Tibial nerve (tissue), 4 donors: ENCODE data around the gene KREMEN2. TPM values are rescaled to one million over a fixed set of nuclear protein-coding genes. Genes with fewer than 3 reads are reported as not detected.
"Not testable (repeated sequence)": the region's sequence is repeated elsewhere in the genome, so short reads cannot be mapped to it uniquely, and the experiment has no call there.

Source experiments
- DNase-seq, 2 donors: peaks; one replicate each; pipeline ENCODE4 v3.0.0-alpha.2; 2019; ENCODE audit warnings: low spot score in 2 of 2
- H3K27ac ChIP-seq, 4 donors: fragments of 200-600 bp; sonication (generic) in 3 of 4; one replicate each; pipeline ENCODE4 v1.5.1; 2017 to 2019; ENCODE audit warnings: mild to moderate bottlenecking in 1 of 4
- H3K27me3 ChIP-seq, 2 donors: fragments of 200-600 bp; sonication (generic) in 1 of 2; one replicate each; pipeline versions ENCODE4 v1.5.1 to v1.6.0; 2017 to 2019
- H3K36me3 ChIP-seq, 3 donors: fragments of 200-600 bp; sonication (generic); one replicate each; pipeline ENCODE4 v1.5.1; 2018 to 2019
- H3K4me1 ChIP-seq, 4 donors: fragments of 200-600 bp; sonication (generic) in 3 of 4; one replicate each; pipeline ENCODE4 v1.5.1; 2017 to 2019
- H3K4me3 ChIP-seq, 4 donors: fragments of 200-600 bp; sonication (generic) in 3 of 4; one replicate each; pipeline ENCODE4 v1.5.1; 2017 to 2019; ENCODE audit warnings: mild to moderate bottlenecking in 1 of 4, moderate library complexity in 1 of 4
- H3K9me3 ChIP-seq, 4 donors: fragments of 200-600 bp; sonication (generic) in 3 of 4; one replicate each; pipeline ENCODE4 v1.5.1; 2017 to 2019
- EP300 ChIP-seq, 2 donors: sonication (generic); formaldehyde crosslinking; IDR thresholded peaks; one replicate each; pipeline ENCODE4 v1.6.1; 2017; ENCODE audit warnings: antibody characterized with exemption in 2 of 2, mild to moderate bottlenecking in 1 of 2
- POLR2A ChIP-seq, 2 donors: fragments of 450-650 bp; IDR thresholded peaks; one replicate each; pipeline ENCODE4 v1.6.1; 2017; ENCODE audit warnings: antibody characterized with exemption in 2 of 2, mild to moderate bottlenecking in 2 of 2, moderate library complexity in 2 of 2
- WGBS, 2 donors: methylation state at CpG; one replicate each; pipeline ENCODE4 v1.1.5; 2018; 5-methylcytosine and 5-hydroxymethylcytosine counted together
- total RNA-seq, 4 donors: library from RNA; depleted of rRNA; stranded (reverse); fragments of >200 nt; gene quantifications; one replicate each; pipeline ENCODE4 v1.1.0, GENCODE V29; 2016
- TF ChIP-seq, protein P1 (sequence below), 5 experiments: fragments of 200-600 bp in 3 of 5; fragments of 450-650 bp in 2 of 5; sonication (generic) in 3 of 5; IDR thresholded peaks; one replicate each; pipeline ENCODE4 v1.5.1; 2016 to 2019; ENCODE audit warnings: antibody characterized with exemption in 5 of 5, mild to moderate bottlenecking in 3 of 5, moderate library complexity in 2 of 5

The KREMEN2 gene
- total RNA-seq, 4 donors from 2014 or later = not detected

DNA sequence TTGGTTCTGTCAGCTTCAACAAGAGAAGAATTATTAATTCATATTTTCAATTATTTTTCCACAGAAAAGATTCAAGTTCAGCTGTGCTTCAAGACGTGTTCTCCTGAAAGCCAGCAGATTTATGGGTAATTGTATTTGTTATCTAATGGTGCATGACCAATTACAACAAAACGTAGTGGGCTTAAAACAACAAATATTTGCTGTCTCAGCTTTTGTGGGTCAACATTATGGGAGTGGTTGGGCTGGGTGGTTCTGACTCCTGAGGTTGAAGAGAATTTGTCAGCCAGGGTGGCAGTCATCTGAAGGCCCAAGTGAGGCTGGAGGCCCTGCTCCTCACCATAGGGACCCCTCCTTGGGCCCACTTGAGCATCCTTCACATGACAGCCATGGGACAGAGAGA is 24.1 kb upstream of the KREMEN2 start:
- Histone ChIP-seq H3K27me3 (no peaks in the 10 kb centered on the region), H3K4me3 (no peak overlapping the region), H3K9me3 (no peaks in the 10 kb centered on the region), H3K27ac (no peak overlapping the region), H3K36me3 (peaks cover 4 to 99% (median 24%) of the 10 kb centered on the region in 3 donors), H3K4me1 (no peaks in the 10 kb centered on the region)
- WGBS, 2 donors = 63 to 64% methylated on average over 2 of the region's 2 CpGs
- no peak for DNase-seq
- TF ChIP-seq POLR2A (IDR thresholded peaks at IDR 0.05) (no peak), EP300 (IDR thresholded peaks at IDR 0.05) (no peak)
- TF ChIP-seq, protein P1, sequence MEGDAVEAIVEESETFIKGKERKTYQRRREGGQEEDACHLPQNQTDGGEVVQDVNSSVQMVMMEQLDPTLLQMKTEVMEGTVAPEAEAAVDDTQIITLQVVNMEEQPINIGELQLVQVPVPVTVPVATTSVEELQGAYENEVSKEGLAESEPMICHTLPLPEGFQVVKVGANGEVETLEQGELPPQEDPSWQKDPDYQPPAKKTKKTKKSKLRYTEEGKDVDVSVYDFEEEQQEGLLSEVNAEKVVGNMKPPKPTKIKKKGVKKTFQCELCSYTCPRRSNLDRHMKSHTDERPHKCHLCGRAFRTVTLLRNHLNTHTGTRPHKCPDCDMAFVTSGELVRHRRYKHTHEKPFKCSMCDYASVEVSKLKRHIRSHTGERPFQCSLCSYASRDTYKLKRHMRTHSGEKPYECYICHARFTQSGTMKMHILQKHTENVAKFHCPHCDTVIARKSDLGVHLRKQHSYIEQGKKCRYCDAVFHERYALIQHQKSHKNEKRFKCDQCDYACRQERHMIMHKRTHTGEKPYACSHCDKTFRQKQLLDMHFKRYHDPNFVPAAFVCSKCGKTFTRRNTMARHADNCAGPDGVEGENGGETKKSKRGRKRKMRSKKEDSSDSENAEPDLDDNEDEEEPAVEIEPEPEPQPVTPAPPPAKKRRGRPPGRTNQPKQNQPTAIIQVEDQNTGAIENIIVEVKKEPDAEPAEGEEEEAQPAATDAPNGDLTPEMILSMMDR (IDR thresholded peaks at IDR 0.05) = no peak

DNA sequence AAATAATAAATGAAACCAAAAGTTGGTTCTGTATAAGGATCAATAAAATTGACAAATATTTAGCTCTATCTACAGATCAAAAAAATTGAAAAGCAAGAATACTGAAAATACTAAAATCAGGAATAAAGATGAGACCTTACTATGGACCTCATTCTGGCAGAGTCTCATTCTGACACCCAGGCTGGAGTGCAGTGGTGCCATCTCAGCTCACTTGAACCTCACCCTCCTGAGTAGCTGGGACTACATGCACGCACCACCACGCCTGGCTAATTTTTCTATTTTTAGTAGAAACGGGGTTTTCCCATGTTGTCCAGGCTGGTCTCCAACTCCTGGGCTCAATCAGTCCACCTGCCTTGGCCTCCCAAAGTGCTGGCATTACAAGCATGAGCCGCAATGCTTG is 22.0 kb upstream of the KREMEN2 start:
- H3K27me3 ChIP-seq = no peaks in the 10 kb centered on the region
- no peak for DNase-seq
- WGBS, 2 donors = 82 to 89% methylated on average over 4 of the region's 4 CpGs
- peaks cover 3 to 98% (median 24%) of the 10 kb centered on the region in 3 donors for H3K36me3 ChIP-seq
- TF ChIP-seq, protein P1 (IDR thresholded peaks at IDR 0.05) = no peak
- no peak for TF ChIP-seq POLR2A (IDR thresholded peaks at IDR 0.05)
- no peak for TF ChIP-seq EP300 (IDR thresholded peaks at IDR 0.05)
- no peak overlapping the region for H3K4me3 ChIP-seq
- no peak overlapping the region for H3K27ac ChIP-seq
- H3K4me1 ChIP-seq = no peaks in the 10 kb centered on the region
- no peaks in the 10 kb centered on the region for H3K9me3 ChIP-seq

DNA sequence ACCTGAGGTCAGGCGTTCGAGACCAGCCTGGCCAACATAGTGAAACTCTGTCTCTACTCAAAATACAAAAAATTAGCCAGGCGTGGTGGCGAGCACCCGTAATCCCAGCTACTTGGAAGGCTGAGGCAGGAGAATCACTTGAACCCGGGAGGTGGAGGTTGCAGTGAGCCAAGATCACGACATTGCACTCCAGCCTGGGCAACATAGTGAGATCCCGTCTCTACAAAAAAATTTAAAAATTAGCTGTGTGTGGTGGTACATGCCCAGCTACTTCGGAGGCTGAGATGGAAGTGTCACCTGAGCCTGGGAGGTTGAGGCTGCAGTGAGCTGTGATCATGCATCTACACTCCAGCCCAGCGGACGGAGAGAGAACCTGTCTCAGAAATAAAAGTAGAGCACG is 20.4 kb upstream of the KREMEN2 start:
- not testable (repeated sequence) for H3K27ac ChIP-seq, DNase-seq, H3K4me1 ChIP-seq, H3K4me3 ChIP-seq, H3K9me3 ChIP-seq, H3K27me3 ChIP-seq
- H3K36me3 ChIP-seq = peaks cover 0 to 97% (median 17%) of the 10 kb centered on the region in 3 donors
- WGBS, 2 donors = 81 to 85% methylated on average over 12 of the region's 12 CpGs

DNA sequence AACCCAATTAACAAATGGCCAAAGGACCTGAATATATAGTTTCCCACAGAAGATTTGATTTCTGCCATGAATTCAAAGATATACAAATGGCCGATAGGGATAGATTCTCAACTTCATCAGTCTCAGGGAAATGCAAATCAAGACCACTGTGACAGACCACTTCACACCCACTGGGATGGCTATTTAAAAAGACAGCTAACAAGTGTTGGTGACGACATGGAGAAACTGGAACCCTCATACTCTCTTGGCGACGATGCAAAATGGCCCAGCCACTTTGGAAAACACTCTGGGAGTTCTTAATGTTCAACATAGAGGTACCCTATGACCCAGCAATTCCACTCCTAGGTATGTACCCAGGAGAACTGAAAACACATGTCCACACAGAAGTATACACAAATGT is 17.4 kb upstream of the KREMEN2 start:
- DNase-seq = no peak
- Histone ChIP-seq H3K36me3 (peaks cover 0 to 93% (median 0%) of the 10 kb centered on the region in 3 donors), H3K4me3 (no peak overlapping the region), H3K4me1 (no peaks in the 10 kb centered on the region), H3K27ac (no peak overlapping the region), H3K9me3 (no peaks in the 10 kb centered on the region), H3K27me3 (no peaks in the 10 kb centered on the region)
- 98 to 99% methylated on average over 4 of the region's 4 CpGs for WGBS, 2 donors
- no peak for TF ChIP-seq EP300 (IDR thresholded peaks at IDR 0.05)
- TF ChIP-seq, protein P1 (IDR thresholded peaks at IDR 0.05) = no peak
- no peak for TF ChIP-seq POLR2A (IDR thresholded peaks at IDR 0.05)

DNA sequence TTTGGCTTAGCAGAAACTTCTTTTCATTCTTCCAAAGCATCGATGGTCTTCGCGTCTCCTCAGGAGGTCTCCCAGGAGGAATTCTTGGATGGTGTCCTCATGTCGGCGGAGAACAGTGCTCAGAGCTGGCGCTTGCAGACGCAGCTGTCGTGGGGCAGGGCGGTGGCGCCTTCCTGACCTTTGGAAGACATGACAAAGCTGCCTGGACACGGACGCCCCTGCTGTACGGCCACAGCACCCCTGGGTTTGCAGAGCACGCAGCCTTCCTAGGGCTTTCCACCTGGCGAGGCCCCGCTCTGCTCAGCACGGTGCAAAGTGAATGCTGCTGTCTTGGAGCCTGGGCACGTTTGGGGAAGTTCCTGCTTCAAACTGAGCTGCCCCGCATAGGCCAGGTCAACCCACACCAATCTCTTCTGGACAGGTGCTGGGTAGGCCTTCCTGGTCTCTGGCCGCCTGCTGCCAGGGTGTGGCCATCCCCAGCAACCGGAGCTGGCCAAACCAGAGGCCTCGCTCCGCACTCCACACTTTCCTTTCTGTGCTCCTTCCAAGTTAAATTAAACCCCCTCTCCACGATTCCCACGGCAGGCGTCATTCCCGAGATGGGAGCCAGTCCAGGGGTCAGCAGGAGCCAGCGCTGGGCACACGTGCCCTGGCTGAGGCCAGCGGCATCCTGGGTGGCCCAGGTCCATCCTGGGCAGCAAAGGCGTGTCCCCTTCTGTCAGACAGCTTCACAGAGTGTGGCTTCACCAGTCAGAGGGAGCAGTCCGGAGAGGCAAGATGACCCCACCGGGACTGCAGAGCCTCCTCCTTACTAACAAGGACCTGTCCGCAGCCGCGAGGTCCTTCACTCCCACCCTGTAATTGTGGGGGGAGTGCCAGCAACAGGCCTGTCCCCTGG is 15.0 kb upstream of the KREMEN2 start:
- no peak for DNase-seq
- H3K9me3 ChIP-seq = no peaks in the 10 kb centered on the region
- H3K36me3 ChIP-seq = peaks cover 0 to 70% (median 0%) of the 10 kb centered on the region in 3 donors
- no peaks in the 10 kb centered on the region for H3K4me1 ChIP-seq
- WGBS, 2 donors = 79 to 83% methylated on average over 32 to 36 of the region's 36 CpGs
- no peak overlapping the region for H3K27ac ChIP-seq
- peaks cover 0 to 2% of the 10 kb centered on the region in 2 donors for H3K27me3 ChIP-seq
- no peak for TF ChIP-seq EP300 (IDR thresholded peaks at IDR 0.05)
- TF ChIP-seq, protein P1 (IDR thresholded peaks at IDR 0.05) = no peak
- TF ChIP-seq POLR2A (IDR thresholded peaks at IDR 0.05) = no peak
- H3K4me3 ChIP-seq = no peak overlapping the region
